Transverse colon (tissue), 4 donors: Measurements from ENCODE around the gene KRTAP10-11. TPM values are rescaled to one million over a fixed set of nuclear protein-coding genes. Genes with fewer than 3 reads are reported as not detected.

Source experiments
- DNase-seq: peaks from one replicate; pipeline ENCODE4 v3.0.0-alpha.2; 2019
- H3K27ac ChIP-seq, 4 donors: fragments of 200-600 bp; sonication (generic); 2 replicates each; pipeline ENCODE4 v1.5.1; 2016 to 2018; ENCODE audit warnings: inconsistent platforms in 4 of 4
- H3K27me3 ChIP-seq: fragments of 200-600 bp; sonication (generic); 2 replicates; pipeline ENCODE4 v1.5.1; 2017; ENCODE audit warnings: inconsistent platforms
- H3K36me3 ChIP-seq, 4 donors: fragments of 200-600 bp; sonication (generic); 2 replicates each; pipeline ENCODE4 v1.5.1; 2017 to 2019; ENCODE audit warnings: inconsistent platforms in 4 of 4
- H3K4me1 ChIP-seq, 4 donors: fragments of 200-600 bp; sonication (generic); 2 replicates each; pipeline ENCODE4 v1.5.1; 2017 to 2020; ENCODE audit warnings: inconsistent platforms in 4 of 4
- H3K4me3 ChIP-seq, 4 donors: fragments of 200-600 bp; sonication (generic); 1 replicate in 1 of 4; 2 replicates in 3 of 4; pipeline versions ENCODE4 v1.5.1 to v1.6.1; 2017 to 2019; ENCODE audit warnings: inconsistent platforms in 4 of 4
- H3K9me3 ChIP-seq, 2 donors: fragments of 200-600 bp; sonication (generic); 2 replicates each; pipeline ENCODE4 v1.5.1; 2017 to 2019; ENCODE audit warnings: inconsistent platforms in 2 of 2
- CTCF ChIP-seq, 5 experiments: fragments of 200-600 bp in 3 of 5; fragments of 450-650 bp in 2 of 5; sonication (generic) in 3 of 5; IDR thresholded peaks; 1 replicate in 2 of 5; 2 replicates in 3 of 5; pipeline ENCODE4 v1.5.1; 2016 to 2017; ENCODE audit warnings: antibody characterized with exemption in 5 of 5, inconsistent platforms in 3 of 5, mild to moderate bottlenecking in 2 of 5, moderate library complexity in 1 of 5
- EP300 ChIP-seq: sonication (generic); formaldehyde crosslinking; IDR thresholded peaks from one replicate; pipeline ENCODE4 v1.6.1; 2017; ENCODE audit warnings: antibody characterized with exemption, low read depth
- POLR2A ChIP-seq: fragments of 450-650 bp; IDR thresholded peaks from one replicate; pipeline ENCODE4 v1.6.1; 2016; ENCODE audit warnings: antibody characterized with exemption, mild to moderate bottlenecking, moderate library complexity
- POLR2AphosphoS5 ChIP-seq, 3 donors: sonication (generic); formaldehyde crosslinking; IDR thresholded peaks; one replicate each; pipeline ENCODE4 v1.6.1; 2016; ENCODE audit warnings: antibody characterized with exemption in 3 of 3
- WGBS, 2 donors: methylation state at CpG; one replicate each; pipeline ENCODE4 v1.1.5; 2018; ENCODE audit warnings: low coverage in 1 of 2; 5-methylcytosine and 5-hydroxymethylcytosine counted together
- in situ Hi-C, 4 donors: fragments of 200-750 bp; cut with MboI; loops; one replicate each; pipeline versions ENCODE4 v1.15.0 to v1.15.1; 2017; ENCODE audit warnings: low sequenced_read_pairs in 3 of 4, low pct_ligation_motif_present in 1 of 4, low pct_unique_long_range_greater_than_20kb in 1 of 4
- intact Hi-C: fragments of 100-400 bp; cut with DNase I; formaldehyde crosslinking; loops from one replicate; pipeline ENCODE4 v1.15.1; 2023; ENCODE audit warnings: low total_unique reads
- total RNA-seq, 4 donors: library from RNA; depleted of rRNA; stranded (reverse); fragments of >200 nt; gene quantifications; one replicate each; pipeline ENCODE4 v1.1.0, GENCODE V29; 2016

Gene KRTAP10-11
- total RNA-seq, 4 donors from 2014 or later = not detected

- Histone ChIP-seq H3K9me3 (peaks cover 3 to 4% of the 10 kb centered on the region in 2 donors), H3K27ac (no peak overlapping the region), H3K27me3 (peaks cover 16% of the 10 kb centered on the region), H3K4me3 (no peak overlapping the region), H3K36me3 (no peaks in the 10 kb centered on the region), H3K4me1 (no peaks in the 10 kb centered on the region)
- intact Hi-C loops (no loop called here), in situ Hi-C loops (no loop called here)
- WGBS, 2 donors = 82 to 83% methylated on average over 3 to 14 of the region's 14 CpGs
- no peak for TF ChIP-seq POLR2A
- TF ChIP-seq EP300 = no peak
- no peak for TF ChIP-seq POLR2AphosphoS5 (IDR thresholded peaks at IDR 0.05)
- DNase-seq = no peak
Observed at GRCh38 chr21:44643741-44644310, 2.4 kb upstream of the KRTAP10-11 start.

- no peak for DNase-seq
- 36 to 93% methylated on average over 2 of the region's 2 CpGs for WGBS, 2 donors
- in situ Hi-C loops (no loop called here), intact Hi-C loops (no loop called here)
- TF ChIP-seq EP300 (no peak), CTCF (IDR thresholded peaks at IDR 0.05) (no peak), POLR2AphosphoS5 (IDR thresholded peaks at IDR 0.05) (no peak), POLR2A (no peak)
- Histone ChIP-seq H3K27ac (no peak overlapping the region), H3K9me3 (peaks cover 3 to 4% of the 10 kb centered on the region in 2 donors), H3K27me3 (peaks cover 7% of the 10 kb centered on the region), H3K4me1 (no peaks in the 10 kb centered on the region), H3K4me3 (no peak overlapping the region), H3K36me3 (no peaks in the 10 kb centered on the region)
Observed at GRCh38 chr21:44644878-44645277, 1.3 kb upstream of the KRTAP10-11 start.

- 58% methylated on average over 8 of the region's 8 CpGs; no CpG with 5 or more reads in 1 of the 2 donors for WGBS, 2 donors
- Histone ChIP-seq H3K4me3 (no peak overlapping the region), H3K27ac (no peak overlapping the region), H3K9me3 (peaks cover 0 to 4% of the 10 kb centered on the region in 2 donors), H3K27me3 (peaks cover 7% of the 10 kb centered on the region), H3K4me1 (no peaks in the 10 kb centered on the region), H3K36me3 (no peaks in the 10 kb centered on the region)
- no peak for DNase-seq
- in situ Hi-C loops (no loop called here), intact Hi-C loops (no loop called here)
- TF ChIP-seq EP300 = no peak
- TF ChIP-seq POLR2AphosphoS5 (IDR thresholded peaks at IDR 0.05) = no peak
- no peak for TF ChIP-seq CTCF (IDR thresholded peaks at IDR 0.05)
- no peak for TF ChIP-seq POLR2A
Observed at GRCh38 chr21:44647222-44647552, 973 bp downstream of the KRTAP10-11 start.

- in situ Hi-C loops = no loop called here
- H3K9me3 ChIP-seq = peaks cover 0 to 4% of the 10 kb centered on the region in 2 donors
- H3K36me3 ChIP-seq = no peaks in the 10 kb centered on the region
- no peaks in the 10 kb centered on the region for H3K4me1 ChIP-seq
- no peak overlapping the region for H3K27ac ChIP-seq
- TF ChIP-seq EP300 = no peak
- TF ChIP-seq CTCF (IDR thresholded peaks at IDR 0.05) = no peak
- no peak for TF ChIP-seq POLR2A
- no peak for TF ChIP-seq POLR2AphosphoS5 (IDR thresholded peaks at IDR 0.05)
- no peak overlapping the region for H3K4me3 ChIP-seq
- peaks cover 7% of the 10 kb centered on the region for H3K27me3 ChIP-seq
- WGBS, 2 donors = 75% methylated on average over 27 of the region's 33 CpGs; no CpG with 5 or more reads in 1 of the 2 donors
- intact Hi-C loops = no loop called here
- DNase-seq = no peak
Observed at GRCh38 chr21:44648557-44649311, 2.5 kb downstream of the KRTAP10-11 start.
